ENCODE measurements around the gene MFAP3L.
"Not testable (repeated sequence)": the region's sequence is repeated elsewhere in the genome, so short reads cannot be mapped to it uniquely, and the experiment has no call there.

Gene MFAP3L

DNA sequence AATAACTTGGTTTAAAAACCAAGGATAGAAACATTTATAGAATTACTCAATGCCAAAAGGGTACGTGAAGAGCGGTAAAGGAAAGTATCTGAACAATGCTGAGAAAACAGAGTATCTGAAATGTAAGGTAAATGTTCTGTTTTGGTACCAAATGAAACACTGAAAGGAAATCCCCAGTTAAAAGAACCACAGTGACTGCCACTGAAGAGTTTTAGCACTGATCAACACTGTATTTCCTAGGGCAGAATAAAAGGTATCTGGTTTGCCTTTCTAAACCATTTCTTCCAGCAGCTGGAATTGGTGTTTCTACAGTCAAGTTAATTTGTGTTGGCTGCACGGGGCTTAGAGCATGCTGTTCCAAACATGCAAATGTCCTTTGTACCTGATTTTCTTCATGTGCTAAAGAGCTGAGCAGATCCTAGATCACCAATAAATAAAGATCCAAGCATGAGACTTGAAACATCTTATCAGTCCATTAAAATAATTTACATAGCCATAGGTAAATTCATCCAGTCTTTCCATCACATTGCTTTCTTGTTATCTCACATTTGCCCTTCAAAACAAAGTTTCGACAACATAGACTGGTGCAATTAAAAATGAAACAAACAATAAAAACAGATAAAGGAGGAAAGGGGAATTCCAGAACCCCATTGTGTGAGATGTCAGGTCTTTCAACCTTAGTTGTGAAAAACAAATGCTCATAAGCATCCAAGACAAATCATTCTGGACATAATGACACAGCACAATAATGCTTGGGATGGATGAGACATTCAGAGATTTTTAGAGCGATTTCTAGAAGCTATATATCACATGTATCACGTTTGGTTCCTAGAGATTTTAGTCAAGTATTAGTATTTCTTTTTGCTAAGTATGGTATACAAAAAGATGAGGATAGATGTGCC is 38.6 kb downstream of the MFAP3L start:
- DNase-seq (ENCODE audit: low read depth) = no peak

- no peak for DNase-seq (ENCODE audit: low read depth)
Measured at GRCh38 chr4:169986369-169986768, 39.8 kb downstream of the MFAP3L start.

DNA sequence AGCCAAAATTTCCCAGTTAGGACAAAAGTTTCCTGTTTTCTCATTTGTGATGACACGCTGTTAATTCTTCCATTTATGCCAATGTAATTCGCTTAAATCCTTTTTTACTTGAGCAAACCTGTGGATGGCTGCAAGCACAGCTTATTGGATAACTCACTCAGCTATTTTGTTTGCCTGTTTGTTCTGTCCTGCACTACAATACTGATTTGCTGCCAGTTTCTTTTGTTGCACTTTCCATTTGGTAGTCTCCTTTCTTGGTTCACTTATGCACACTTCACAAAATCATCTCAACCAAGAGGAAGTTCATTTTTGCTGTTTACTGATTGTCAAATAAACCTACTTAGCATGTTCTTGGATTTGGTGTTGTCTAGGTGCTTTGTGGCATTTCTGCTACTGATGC is 40.3 kb downstream of the MFAP3L start:
- DNase-seq (ENCODE audit: low read depth) = no peak

DNA sequence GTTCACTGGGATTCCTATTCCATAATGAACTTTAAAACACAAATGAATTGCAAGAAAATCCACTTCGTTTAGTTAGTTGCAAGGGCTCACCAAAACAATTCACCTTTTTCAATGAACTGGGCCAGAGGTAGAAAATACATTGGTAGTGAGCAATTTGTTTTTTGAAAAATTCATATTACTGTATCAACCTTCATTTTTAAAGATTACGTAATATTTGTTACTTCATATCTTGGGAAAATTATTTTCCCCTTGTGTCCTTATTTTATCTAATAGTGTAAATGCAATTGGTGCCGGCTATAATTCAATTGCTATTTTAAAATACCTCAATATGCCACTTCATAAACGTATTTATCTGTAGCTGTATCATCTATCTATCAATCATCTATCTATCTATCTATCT is 41.5 kb downstream of the MFAP3L start:
- DNase-seq (ENCODE audit: low read depth) = no peak

DNA sequence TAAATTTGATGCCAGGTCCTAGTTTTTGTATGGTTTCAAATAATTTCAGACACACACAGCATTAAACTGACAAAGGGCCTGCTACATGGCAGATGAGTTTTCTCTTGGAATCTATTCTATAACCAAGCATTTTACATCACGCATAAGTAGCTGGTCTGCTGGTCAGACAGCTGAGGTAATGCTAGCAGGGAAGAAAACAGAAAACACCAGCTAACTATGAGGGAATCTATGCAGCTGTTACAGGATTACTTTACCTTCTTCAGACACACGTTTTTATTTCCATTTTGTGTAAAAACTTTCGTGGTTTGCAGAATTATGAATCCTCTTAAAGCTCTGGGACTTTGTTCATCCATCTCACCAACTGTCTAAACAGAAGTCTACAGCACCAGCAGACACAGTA is 42.0 kb downstream of the MFAP3L start:
- DNase-seq (ENCODE audit: low read depth) = no peak

- no peak for DNase-seq (ENCODE audit: low read depth)
Measured at GRCh38 chr4:169976951-169977350, 49.2 kb downstream of the MFAP3L start.

DNA sequence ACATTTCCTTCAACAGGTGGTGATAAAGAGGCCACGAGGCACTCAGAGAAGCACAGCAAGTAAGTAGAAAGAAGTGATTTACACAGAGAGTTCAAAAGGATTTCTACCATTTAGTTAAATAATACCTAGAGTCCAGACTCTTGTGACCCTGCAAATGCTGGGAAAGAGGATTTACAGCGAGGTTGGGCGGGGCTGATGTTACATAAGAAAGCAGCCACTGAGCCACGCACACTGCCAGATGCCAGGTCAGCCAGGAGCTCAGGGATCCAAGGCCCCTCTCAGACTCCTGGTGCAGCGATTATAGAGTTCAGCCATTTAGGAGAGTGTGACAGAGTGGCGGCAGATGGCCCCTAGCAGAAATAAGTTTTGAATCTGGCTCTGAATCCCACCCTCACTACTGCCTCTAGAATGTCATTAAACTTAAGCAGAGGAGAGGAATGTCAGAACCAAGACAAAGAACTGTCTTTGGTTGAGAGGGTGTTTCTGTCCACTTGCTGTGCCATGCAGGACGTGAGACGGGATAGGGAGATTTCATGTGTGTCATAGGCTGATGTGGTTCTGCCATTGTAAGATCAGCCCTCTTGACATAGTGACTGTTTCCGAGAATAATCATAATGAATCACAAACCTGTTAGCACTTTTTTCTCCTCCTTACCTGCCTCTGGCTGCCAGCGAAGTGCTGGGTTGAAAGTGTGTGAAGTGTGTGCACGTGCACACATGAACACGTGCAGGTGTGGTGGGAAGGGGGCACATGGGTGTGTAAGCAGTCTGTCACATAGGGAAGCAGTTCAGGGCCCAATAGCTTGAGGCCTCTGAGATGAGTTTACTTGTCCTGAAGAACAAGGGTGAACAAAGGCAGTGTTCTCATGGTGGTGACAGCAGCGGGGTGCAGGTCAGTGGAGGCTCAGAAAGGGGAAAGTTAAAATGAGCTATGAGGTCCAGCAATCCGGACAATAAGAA is 50.1 kb downstream of the MFAP3L start:
- no peak for DNase-seq (ENCODE audit: low read depth)

- peak; percentile 84 for DNase-seq (ENCODE audit: low read depth)
Measured at GRCh38 chr4:169975131-169975837, 50.9 kb downstream of the MFAP3L start.

DNA sequence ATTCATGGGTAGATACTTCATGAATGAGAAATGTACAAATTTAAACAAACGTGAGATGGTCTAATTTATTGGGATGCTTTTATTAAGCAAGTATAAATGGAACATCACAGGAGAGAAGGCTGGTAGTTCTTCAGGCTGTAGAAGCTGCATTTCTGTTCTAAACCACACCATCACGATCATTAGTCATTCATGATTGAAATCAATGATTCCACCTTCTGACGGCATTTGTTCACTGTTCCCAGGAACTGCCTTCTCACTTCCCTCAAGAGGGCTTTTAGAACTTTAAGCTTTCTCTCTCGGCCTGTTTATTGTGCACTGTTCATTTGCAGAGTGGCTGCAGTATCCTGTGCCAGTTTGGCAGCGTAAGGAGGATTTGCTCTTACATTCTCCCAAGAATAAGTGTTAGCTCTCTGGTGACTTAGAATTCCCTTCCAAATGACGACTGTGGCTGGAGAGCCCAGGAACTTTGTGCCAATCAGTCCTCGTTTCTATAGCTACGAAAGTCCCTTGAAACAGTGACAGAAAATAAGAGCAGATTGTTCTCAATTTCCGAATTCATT is 54.7 kb downstream of the MFAP3L start:
- DNase-seq (ENCODE audit: low read depth) = peak; percentile 59

DNA sequence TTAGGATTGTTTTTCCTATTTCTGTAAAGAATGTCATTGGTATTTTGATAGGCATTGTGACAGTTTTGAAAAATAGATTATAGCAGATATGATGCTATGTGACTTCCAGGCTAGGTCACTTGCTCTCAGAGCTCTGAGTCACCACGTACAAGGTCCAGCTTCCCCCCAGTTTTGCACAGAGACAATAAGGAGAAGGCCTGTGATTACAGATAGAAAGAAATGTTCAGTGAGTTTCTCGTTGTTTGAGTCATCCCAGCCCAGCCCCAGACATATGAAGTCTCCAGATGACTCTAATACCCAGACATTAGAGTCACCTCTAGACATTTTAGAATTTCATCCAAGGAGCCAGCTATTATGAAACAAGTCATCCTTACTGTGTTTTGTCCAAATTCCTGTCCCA is 57.2 kb downstream of the MFAP3L start:
- DNase-seq (ENCODE audit: low read depth) = peak; percentile 95

DNA sequence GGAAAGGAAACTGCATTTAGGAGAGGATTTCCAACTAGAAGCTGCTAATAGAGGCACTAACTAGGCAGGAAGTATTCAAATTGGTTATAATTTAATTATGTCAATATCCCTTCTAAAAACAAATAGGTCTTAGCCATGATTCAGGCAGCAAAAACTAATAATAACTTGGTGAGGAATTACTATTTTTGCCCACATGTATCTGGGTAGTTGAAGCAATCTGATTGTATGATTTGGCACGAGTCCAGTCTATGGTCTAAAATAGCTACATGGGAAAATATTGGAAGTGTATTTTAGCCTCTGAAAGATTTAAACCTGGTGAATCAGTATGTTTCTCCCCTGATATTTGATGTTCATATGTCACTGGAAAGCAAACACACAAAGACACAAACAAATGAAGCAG is 62.2 kb downstream of the MFAP3L start:
- DNase-seq (ENCODE audit: low read depth) = peak; percentile 57

GRCh38 chr4:169959254-169959653 is 66.9 kb downstream of the MFAP3L start:
- DNase-seq (ENCODE audit: low read depth) = no peak

DNA sequence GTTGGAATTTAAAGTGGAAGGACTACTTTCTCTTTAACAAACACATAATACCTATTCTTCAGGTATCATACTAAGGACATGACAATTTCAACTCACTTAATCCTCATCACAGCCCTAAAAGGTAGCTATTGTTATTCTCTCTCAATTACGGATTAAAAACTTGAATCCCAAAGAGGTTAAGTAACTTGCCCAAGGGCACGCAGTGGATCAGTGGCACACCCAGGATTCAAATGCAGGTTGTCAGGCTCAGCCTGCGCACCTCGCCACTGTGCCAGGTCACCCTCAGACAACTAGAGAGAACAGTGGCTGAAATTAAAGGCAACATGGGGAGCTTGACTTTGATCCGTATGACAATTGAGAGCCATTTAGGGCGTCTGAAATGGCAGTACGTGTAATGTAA is 67.6 kb downstream of the MFAP3L start:
- DNase-seq (ENCODE audit: low read depth) = no peak

GRCh38 chr4:169957785-169958184 is 68.4 kb downstream of the MFAP3L start:
- DNase-seq (ENCODE audit: low read depth) = no peak

- DNase-seq (ENCODE audit: low read depth) = peak; percentile 77
Measured at GRCh38 chr4:169956091-169956843, 69.9 kb downstream of the MFAP3L start.

DNA sequence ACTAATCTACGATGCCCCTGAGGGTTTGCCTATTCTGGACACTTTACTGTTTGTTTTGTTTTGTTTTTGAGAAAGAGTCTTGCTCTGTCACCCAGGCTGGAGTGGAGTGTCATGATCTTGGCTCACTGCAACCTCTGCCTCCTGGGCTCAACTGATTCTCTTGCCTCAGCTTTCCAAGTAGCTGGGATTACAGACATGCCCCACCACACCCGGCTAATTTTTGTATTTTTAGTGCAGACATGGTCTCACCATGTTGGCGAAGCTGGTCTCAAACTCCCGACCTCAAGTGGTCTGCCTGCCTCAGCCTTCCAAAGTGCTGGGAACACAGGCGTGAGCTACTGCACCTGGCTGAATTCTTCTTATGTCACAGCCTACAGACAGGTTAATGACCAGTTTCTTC is 70.7 kb downstream of the MFAP3L start:
- no peak for DNase-seq (ENCODE audit: low read depth)

DNA sequence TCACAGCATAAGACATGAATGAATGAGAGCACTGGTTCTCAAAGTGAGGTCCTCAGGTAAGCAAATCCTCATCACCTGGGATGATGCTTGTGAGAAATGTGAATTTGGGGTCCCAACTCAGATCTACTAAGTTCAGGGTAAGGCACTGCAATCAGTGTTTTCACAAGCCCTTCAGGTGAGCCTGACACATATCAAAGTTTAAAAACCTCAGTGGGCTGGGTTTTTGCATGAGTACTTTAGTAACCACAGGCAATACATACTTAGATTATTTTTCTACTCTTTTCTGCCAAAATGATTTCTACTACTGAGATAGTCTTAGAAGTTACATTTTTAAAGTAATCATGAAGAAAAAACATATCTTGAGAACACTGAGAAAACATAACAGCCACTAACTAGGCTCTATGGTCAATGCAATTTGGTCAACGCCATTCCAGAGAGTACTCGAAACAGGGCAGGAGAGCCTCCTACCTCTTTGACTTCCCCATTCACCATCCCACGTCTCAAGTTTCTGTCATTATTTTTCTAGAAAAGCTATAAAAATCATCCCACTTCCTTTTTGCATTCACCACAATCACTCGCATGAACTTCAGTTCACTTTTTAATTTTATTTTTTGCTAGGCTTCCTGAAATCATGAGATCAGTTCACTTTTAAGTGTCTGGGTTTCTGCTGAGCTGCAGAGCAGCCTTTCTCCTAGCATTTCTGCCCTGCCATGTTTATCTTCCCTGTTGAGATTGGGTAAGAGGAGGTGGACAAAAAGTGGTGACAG is 73.8 kb downstream of the MFAP3L start:
- DNase-seq (ENCODE audit: low read depth) = no peak

GRCh38 chr4:169948271-169948670 is 77.9 kb downstream of the MFAP3L start:
- DNase-seq (ENCODE audit: low read depth) = no peak

DNA sequence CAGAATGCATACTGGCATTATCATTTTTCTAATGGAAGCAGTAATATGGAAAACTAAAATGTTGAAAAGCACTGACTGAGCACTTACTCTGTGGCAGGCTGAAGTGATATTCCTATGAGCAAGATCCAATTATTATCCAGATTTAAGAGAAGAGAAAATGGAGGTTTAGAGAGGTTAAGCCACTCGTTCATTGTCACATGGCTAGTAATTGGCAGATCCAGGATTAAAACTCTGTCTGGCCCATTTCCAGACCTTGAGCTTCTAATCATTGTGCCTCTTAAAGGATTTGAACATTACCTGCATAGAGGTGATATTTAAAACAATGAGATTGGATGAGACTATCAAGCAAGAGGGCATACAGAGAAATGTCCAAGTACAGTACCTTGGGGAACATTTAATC is 80.6 kb downstream of the MFAP3L start:
- no peak for DNase-seq (ENCODE audit: low read depth)

DNA sequence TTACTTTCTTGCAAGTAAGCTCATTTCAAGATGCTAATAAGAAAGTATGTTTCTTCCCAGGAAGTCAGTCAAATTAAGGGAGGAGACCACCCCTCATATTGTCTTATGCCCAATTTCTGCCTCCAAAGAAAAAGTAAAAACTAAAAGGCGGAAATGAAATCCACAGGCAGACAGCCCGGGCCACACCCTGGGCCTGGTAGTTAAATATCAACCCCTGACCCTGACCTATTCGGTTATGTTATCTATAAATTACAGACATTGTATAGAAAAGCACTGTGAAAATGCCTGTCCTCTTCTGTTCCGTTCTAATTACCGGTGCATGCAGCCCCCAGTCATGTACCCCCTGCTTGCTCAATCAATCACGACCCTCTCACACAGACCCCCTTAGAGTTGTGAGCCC is 82.6 kb downstream of the MFAP3L start:
- DNase-seq (ENCODE audit: low read depth) = not testable (repeated sequence)
